Omental fat pad (tissue), 4 donors: ENCODE results near the gene PTPRG. TPM values are rescaled to one million over a fixed set of nuclear protein-coding genes. Genes with fewer than 3 reads are reported as not detected.

Source experiments
- ATAC-seq: fragments of 150-250 bp; one replicate; pipeline ENCODE4 v1.9.1; 2016; ENCODE audit warnings: mild to moderate bottlenecking, moderate library complexity; ENCODE audit not compliant: low FRiP score
- DNase-seq: peaks from one replicate; pipeline ENCODE4 v3.0.0-alpha.2; 2019; ENCODE audit warnings: low spot score
- total RNA-seq, 4 donors: library from RNA; depleted of rRNA; stranded (reverse); fragments of >200 nt; gene quantifications; one replicate each; pipeline ENCODE4 v1.1.0, GENCODE V29; 2016
- TF ChIP-seq, protein P1 (sequence below), 3 donors: fragments of 450-650 bp; IDR thresholded peaks; one replicate each; pipeline ENCODE4 v1.5.1; 2016 to 2017; ENCODE audit warnings: antibody characterized with exemption in 3 of 3, mild to moderate bottlenecking in 3 of 3, moderate library complexity in 2 of 3

Gene PTPRG
- total RNA-seq, 4 donors from 2014 or later = 90.0 to 172 (median 104) TPM

DNA sequence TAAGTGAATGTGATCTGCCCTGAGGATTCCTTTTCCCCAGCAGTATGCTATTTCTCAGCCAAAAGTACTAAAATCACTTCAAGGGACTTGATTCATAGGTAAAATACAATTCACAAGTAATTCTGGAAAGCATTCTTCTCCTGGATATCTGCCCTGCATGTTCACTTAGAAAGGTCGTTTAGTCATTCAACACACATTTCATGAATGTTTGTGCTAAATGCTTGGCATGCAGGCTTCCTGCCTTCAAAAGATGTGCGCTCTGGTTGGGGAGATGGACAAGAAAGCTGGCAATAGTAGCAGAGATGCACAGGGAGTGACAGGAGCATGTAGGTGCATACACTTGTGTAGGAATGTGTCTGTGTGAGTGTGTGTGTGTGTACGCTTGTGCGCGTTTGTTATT lies 360.7 kb downstream of the PTPRG start:
- TF ChIP-seq, protein P1, sequence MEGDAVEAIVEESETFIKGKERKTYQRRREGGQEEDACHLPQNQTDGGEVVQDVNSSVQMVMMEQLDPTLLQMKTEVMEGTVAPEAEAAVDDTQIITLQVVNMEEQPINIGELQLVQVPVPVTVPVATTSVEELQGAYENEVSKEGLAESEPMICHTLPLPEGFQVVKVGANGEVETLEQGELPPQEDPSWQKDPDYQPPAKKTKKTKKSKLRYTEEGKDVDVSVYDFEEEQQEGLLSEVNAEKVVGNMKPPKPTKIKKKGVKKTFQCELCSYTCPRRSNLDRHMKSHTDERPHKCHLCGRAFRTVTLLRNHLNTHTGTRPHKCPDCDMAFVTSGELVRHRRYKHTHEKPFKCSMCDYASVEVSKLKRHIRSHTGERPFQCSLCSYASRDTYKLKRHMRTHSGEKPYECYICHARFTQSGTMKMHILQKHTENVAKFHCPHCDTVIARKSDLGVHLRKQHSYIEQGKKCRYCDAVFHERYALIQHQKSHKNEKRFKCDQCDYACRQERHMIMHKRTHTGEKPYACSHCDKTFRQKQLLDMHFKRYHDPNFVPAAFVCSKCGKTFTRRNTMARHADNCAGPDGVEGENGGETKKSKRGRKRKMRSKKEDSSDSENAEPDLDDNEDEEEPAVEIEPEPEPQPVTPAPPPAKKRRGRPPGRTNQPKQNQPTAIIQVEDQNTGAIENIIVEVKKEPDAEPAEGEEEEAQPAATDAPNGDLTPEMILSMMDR (IDR thresholded peaks at IDR 0.05) = no peak
- ATAC-seq = no peak
- DNase-seq = no peak

DNA sequence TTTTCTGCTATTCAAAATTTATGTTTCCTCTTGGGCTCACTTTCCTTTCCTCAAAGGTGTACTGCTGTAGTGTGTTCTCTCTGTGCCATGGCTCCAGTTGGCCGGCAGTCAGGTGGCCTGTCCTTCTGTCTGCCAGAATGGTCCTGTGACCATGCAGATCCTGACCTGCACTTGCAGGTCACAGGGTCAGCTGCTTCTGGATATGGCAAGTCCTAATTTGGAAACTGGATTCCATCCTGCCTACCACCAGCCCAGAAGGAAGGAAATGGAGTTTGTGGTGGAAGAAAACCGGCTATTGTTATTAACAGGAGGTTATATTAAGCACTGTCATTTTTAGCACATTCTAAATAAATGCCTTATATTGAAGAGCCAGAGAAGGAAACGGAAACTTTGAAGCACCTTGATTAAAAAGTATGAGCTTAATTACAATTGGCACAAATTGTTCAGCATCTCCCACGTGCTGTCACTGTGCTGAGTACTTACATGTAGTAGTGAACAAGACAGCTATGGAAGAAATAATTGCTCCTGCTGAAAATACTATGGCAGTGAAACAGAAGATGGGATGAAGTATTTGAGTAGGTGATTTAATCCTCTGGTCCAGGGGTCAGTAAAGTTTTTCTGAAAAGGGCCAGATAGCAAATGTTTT lies 362.8 kb downstream of the PTPRG start:
- ATAC-seq = no peak
- no peak for DNase-seq
- TF ChIP-seq, protein P1 (IDR thresholded peaks at IDR 0.05) = no peak

DNA sequence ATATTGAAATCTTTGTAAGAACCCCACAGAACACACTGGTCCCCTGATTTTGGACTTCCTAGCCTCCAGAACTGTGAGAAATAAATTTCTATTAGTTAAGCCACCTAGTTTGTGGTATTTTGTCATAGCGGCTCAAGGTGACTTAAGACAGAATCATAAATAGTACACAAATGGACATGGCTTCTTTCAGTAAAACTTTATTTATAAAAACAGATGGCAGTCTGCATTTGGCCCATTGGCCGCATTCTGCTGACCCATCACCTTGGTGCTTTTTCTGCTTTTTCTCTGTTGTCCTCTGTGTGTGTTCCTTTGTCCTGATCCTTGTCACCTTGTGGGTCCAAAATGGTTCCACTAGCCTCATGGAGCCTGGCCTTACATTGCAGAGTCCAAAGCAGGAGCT lies 363.6 kb downstream of the PTPRG start:
- DNase-seq = no peak
- TF ChIP-seq, protein P1 (IDR thresholded peaks at IDR 0.05) = no peak
- no peak for ATAC-seq

DNA sequence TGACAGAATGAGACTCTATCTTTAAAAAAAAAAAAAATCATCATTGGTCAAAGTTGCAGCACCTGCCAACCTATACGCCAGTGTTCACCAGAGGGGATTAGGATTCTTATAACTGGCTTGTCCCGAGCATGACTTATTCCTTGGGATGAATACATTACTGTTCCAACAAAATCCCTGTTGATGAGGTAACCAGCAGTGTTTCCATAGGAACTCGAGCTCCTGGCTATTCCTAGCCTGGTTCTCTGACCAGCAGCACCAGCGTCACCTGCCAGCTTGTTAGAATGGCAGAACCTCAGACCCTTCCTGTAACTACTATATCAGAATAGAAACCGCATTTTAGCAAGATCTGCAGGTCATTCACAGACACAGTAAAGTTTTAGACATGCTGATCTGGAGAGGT lies 364.4 kb downstream of the PTPRG start:
- ATAC-seq = no peak
- DNase-seq = no peak
- TF ChIP-seq, protein P1 (IDR thresholded peaks at IDR 0.05) = no peak

DNA sequence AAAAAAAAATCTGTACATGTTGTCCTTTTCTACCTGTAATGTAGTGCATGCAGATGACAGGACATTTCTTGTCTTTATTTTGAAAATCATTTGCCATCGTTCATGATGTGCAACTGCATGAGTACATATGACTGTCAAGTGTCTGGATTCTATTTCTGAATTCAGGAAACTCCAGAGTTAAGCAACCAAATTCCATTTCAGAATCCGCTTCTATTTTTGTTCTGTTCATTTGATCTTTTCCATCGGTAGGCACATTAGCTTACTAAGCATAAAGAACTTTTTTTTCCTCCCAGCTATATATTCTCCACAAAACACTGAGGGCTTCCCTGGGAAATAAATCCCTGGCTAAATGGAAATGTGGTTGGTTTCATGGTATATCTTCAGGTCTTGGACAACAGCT lies 365.6 kb downstream of the PTPRG start:
- peak; percentile 39 for ATAC-seq
- TF ChIP-seq, protein P1 (IDR thresholded peaks at IDR 0.05) = no peak
- DNase-seq = no peak

DNA sequence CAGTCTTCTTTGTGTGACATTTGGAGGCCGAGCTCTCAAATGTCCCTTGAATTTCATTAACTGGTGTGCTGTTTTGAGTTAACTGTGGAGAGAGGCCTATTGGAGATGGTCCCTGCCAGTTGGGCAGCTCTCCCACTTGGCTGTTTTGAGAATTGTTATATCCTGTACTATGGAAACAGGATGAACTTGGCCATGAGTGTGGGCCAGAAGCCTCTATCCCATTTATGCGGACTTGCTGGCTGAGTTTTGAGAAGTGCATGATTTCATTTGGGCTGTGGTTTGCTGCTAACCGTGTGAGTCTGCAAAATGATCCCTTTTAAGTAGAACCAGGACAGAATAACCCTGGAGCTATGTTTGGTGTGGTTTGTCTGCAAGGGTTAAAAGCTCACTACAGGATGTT lies 366.0 kb downstream of the PTPRG start:
- ATAC-seq = peak; percentile 67
- no peak for DNase-seq
- TF ChIP-seq, protein P1 (IDR thresholded peaks at IDR 0.05) = no peak

DNA sequence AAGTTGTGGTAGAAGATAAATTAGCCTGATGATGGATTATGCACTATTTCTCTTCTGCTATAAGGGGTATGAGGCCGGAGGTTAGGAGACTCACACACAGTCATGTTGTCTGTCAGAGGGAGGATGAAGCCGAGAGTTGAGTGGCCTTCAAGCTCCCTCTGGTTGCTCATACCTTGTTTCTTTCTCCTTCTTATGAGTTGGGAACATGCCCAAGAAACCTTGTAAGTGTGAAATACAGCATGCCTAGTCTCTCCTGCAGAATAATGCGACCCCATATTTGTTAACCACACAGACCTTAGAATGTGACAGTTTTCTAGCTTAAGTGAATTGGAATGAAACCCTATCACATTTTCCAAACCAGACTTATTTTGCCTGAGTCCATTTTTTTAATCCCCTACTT lies 366.7 kb downstream of the PTPRG start:
- TF ChIP-seq, protein P1 (IDR thresholded peaks at IDR 0.05) = no peak

More for the DNA sequence above, 366.7 kb downstream of the PTPRG start:
- DNase-seq (no peak), ATAC-seq (no peak)
